ENCODE results near the gene CYP27B1.
"Not testable (repeated sequence)": the region's sequence is repeated elsewhere in the genome, so short reads cannot be mapped to it uniquely, and the experiment has no call there.

CYP27B1 gene

GRCh38 chr12:57783861-57784260 is 17.0 kb upstream of the CYP27B1 start:
- no peak for DNase-seq (ENCODE audit: low read depth)

- no peak for DNase-seq (ENCODE audit: low read depth)
Measured at GRCh38 chr12:57783466-57783801, 16.6 kb upstream of the CYP27B1 start.

GRCh38 chr12:57782608-57783465 is 16.0 kb upstream of the CYP27B1 start, which contains the start of gene TSFM:
TSFM (plus strand) TSS chr12:57782787; CDS start chr12:57782802, 15 bp downstream.
- peak; percentile 99 for DNase-seq (ENCODE audit: low read depth)

GRCh38 chr12:57782243-57782607 is 15.3 kb upstream of the CYP27B1 start:
- no peak for DNase-seq (ENCODE audit: low read depth)

- no peak for DNase-seq (ENCODE audit: low read depth)
Measured at GRCh38 chr12:57781801-57782200, 14.9 kb upstream of the CYP27B1 start.

GRCh38 chr12:57781244-57781643 is 14.4 kb upstream of the CYP27B1 start:
- no peak for DNase-seq (ENCODE audit: low read depth)

GRCh38 chr12:57780284-57780897 is 13.5 kb upstream of the CYP27B1 start:
- no peak for DNase-seq (ENCODE audit: low read depth)

GRCh38 chr12:57779736-57780135 is 12.9 kb upstream of the CYP27B1 start:
- no peak for DNase-seq (ENCODE audit: low read depth)

- no peak for DNase-seq (ENCODE audit: low read depth)
Measured at GRCh38 chr12:57777911-57778310, 11.0 kb upstream of the CYP27B1 start.

GRCh38 chr12:57777367-57777766 is 10.5 kb upstream of the CYP27B1 start:
- no peak for DNase-seq (ENCODE audit: low read depth)

- DNase-seq (ENCODE audit: low read depth), result no peak
Measured at GRCh38 chr12:57776247-57776587, 9.3 kb upstream of the CYP27B1 start.

GRCh38 chr12:57775563-57776246 is 8.8 kb upstream of the CYP27B1 start:
- DNase-seq (ENCODE audit: low read depth), result no peak

- DNase-seq (ENCODE audit: low read depth), result no peak
Measured at GRCh38 chr12:57775044-57775443, 8.2 kb upstream of the CYP27B1 start.

GRCh38 chr12:57774634-57775033 is 7.8 kb upstream of the CYP27B1 start:
- DNase-seq (ENCODE audit: low read depth), result not testable (repeated sequence)

- no peak for DNase-seq (ENCODE audit: low read depth)
Measured at GRCh38 chr12:57772429-57773322, 5.8 kb upstream of the CYP27B1 start, which contains the start of gene EEF1AKMT3. EEF1AKMT3 (plus strand) TSS chr12:57772614; CDS start chr12:57772725, 111 bp downstream.

GRCh38 chr12:57771873-57772428 is 5.1 kb upstream of the CYP27B1 start, which contains the start of gene METTL1:
METTL1 (minus strand) TSS chr12:57772105; CDS start chr12:57772083, 22 bp downstream.
- DNase-seq (ENCODE audit: low read depth), result peak; percentile 78

- peak; percentile 65 for DNase-seq (ENCODE audit: low read depth)
Measured at GRCh38 chr12:57771236-57771872, 4.5 kb upstream of the CYP27B1 start.

GRCh38 chr12:57770734-57771133 is 3.9 kb upstream of the CYP27B1 start:
- no peak for DNase-seq (ENCODE audit: low read depth)

GRCh38 chr12:57769594-57769993 is 2.7 kb upstream of the CYP27B1 start:
- DNase-seq (ENCODE audit: low read depth), result no peak

GRCh38 chr12:57767876-57768275 is 998 bp upstream of the CYP27B1 start:
- no peak for DNase-seq (ENCODE audit: low read depth)

- no peak for DNase-seq (ENCODE audit: low read depth)
Measured at GRCh38 chr12:57767305-57767698, 424 bp upstream of the CYP27B1 start.

Data from activated T-cell treated with anti-CD3 and anti-CD28 coated beads for 1 hour (primary cell).